PFSK-1 (cell line): Measurements from ENCODE around the gene PLK4.

Experiments
- FOXP2 ChIP-seq: optimal IDR thresholded peaks from 2 replicates; pipeline ENCODE3; 2011; ENCODE audit warnings: borderline replicate concordance, control low read depth, inconsistent platforms; ENCODE audit not compliant: insufficient read depth; ENCODE audit errors: extremely low read length, extremely low read depth
- POLR2AphosphoS5 ChIP-seq: IDR thresholded peaks from 2 replicates; pipeline ENCODE4 v1.6.1; 2012; ENCODE audit warnings: low read depth, mild to moderate bottlenecking, control low read depth, low read length, moderate library complexity
- REST ChIP-seq, 2 experiments: IDR thresholded peaks; 2 replicates each; pipeline versions ENCODE4 v1.6.1 to v1.8.0; 2011 to 2012; ENCODE audit warnings: low read depth in 2 of 2, low read length in 2 of 2, control low read depth in 1 of 2, inconsistent platforms in 1 of 2, mild to moderate bottlenecking in 1 of 2, moderate library complexity in 1 of 2; ENCODE audit not compliant: insufficient read depth in 1 of 2
- SIN3A ChIP-seq: IDR thresholded peaks from 2 replicates; pipeline ENCODE4 v1.6.1; 2012; ENCODE audit warnings: mild to moderate bottlenecking, low read length, moderate library complexity, borderline replicate concordance; ENCODE audit not compliant: insufficient read depth
- TAF1 ChIP-seq: IDR thresholded peaks from 2 replicates; pipeline ENCODE4 v1.6.1; 2012; ENCODE audit warnings: low read length, control low read depth, borderline replicate concordance; ENCODE audit not compliant: insufficient read depth

Gene PLK4

DNA sequence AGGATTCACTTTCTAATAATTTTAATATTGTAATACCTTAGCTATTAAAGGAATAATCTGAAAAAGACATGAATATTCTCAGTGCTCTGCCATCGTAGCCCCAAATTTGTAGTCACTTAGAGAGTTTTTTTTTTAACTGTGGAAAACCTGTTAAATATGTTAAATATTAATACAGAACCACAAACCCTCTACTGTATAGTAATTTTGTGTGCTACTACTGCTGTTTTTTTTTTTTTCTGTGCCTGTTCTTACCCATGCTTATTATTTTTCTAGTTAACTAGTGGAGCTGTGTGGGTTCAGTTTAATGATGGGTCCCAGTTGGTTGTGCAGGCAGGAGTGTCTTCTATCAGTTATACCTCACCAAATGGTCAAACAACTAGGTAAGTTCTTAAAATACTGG, 15.8 kb downstream of the PLK4 start:
- TF ChIP-seq TAF1: no peak
- no peak for TF ChIP-seq SIN3A
- no peak for TF ChIP-seq POLR2AphosphoS5

DNA sequence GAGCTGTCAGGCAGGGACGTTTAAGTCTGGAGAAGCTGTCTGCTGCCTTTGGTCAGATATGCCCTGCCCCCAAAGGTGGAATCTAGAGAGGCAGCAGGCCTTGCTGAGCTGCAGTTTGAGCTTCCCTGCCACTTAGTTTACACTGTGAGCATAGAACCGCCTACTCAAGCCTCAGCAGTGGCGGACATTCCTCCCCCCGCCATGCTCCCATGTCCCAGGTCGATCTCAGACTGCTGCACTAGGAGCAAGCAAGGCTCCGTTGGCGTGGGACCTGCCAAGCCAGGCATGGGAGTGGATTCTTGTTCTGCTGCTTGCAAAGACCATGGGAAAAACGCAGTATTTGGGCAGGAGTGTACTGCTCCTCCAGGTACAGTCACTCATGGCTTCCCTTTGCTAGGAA, 24.3 kb downstream of the PLK4 start:
- TF ChIP-seq TAF1: no peak

- TF ChIP-seq TAF1: no peak
- no peak for TF ChIP-seq POLR2AphosphoS5
- TF ChIP-seq SIN3A: no peak
- TF ChIP-seq REST (IDR thresholded peaks at IDR 0.05; ENCODE audit: insufficient read depth in 1 of 2, low read depth in 2 of 2, low read length in 2 of 2): no peak
- TF ChIP-seq FOXP2: no peak
Observed at GRCh38 chr4:127916512-127916911, 35.8 kb downstream of the PLK4 start.

- no peak for TF ChIP-seq SIN3A
- no peak for TF ChIP-seq POLR2AphosphoS5
- TF ChIP-seq FOXP2: no peak
- no peak for TF ChIP-seq TAF1
- TF ChIP-seq REST (IDR thresholded peaks at IDR 0.05; ENCODE audit: insufficient read depth in 1 of 2, low read depth in 2 of 2, low read length in 2 of 2): no peak
Observed at GRCh38 chr4:127917151-127917550, 36.5 kb downstream of the PLK4 start.

DNA sequence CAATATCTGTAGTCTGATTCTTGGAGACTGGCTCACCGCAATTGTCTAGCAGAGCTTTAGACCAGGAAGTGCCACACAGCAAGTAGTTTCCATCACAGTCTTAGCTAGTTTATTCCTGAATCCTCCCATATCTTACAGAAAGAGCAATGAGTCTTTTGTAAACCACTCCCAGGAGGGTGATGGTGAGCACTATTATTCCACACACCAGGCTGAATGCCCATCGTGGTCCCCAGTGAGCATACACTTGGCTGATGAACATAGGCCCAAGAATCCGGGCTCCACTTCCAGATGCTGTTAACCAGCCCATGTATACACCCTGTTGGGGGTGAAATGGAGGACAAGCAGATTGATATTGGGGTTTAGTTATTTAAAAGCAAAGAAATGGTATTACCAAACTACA, 39.8 kb downstream of the PLK4 start:
- no peak for TF ChIP-seq POLR2AphosphoS5

DNA sequence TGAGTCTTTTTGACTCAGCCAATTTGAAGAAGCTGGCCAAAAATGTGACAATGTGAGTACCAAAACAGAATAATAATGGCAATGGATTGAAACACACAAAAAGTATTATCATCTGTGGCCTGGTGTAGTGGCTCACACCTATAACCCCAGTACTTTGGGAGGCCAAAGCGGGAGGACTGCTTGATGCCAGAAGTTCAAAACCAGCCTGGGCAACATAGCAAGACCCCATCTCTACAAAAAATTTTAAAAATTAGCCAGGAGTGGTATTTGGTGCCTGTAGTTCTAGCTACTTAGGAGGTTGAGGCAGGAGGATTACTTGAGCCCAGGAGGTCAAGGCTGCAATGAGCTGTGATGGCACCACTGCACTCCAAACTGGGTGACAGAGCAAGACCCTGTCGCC, 41.5 kb downstream of the PLK4 start:
- TF ChIP-seq SIN3A: no peak
- no peak for TF ChIP-seq POLR2AphosphoS5
- no peak for TF ChIP-seq FOXP2
- TF ChIP-seq TAF1: no peak
- TF ChIP-seq REST (IDR thresholded peaks at IDR 0.05; ENCODE audit: insufficient read depth in 1 of 2, low read depth in 2 of 2, low read length in 2 of 2): no peak

GRCh38 chr4:127930175-127930574, 49.5 kb downstream of the PLK4 start:
- TF ChIP-seq SIN3A (no peak), POLR2AphosphoS5 (no peak), TAF1 (no peak), REST (IDR thresholded peaks at IDR 0.05; ENCODE audit: insufficient read depth in 1 of 2, low read depth in 2 of 2, low read length in 2 of 2) (no peak), FOXP2 (no peak)
